GM19025 (cell line): ENCODE results near the gene SLC23A2.
"Not testable (repeated sequence)": the region's sequence is repeated elsewhere in the genome, so short reads cannot be mapped to it uniquely, and the experiment has no call there.

ENCODE experiments used
- ATAC-seq: cut with Tn5 transposase; IDR thresholded peaks from one replicate; pipeline ENCODE4 v1.9.1; 2021; ENCODE audit warnings: mild to moderate bottlenecking, low read depth, moderate library complexity; ENCODE audit not compliant: unreplicated experiment

SLC23A2 gene

DNA sequence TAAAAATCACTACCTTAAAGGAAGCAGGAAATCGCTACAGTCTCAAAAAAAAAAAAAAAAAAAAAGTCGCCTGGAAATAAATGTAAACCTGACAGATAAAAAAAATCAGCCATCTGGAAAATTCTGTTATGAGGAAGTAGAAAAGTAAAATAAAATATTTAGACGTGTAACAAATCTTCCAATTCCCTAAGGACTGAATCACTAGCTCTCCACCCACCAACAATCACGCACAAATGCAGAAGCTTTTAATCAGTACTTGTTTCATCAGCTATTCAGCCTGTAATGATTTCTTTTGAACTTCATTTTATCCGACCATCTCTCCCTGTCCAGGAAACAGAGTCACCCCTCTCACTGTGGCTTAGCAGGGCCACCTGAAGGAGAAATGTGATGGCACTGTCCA, 59.0 kb downstream of the SLC23A2 start:
- ATAC-seq = no peak

DNA sequence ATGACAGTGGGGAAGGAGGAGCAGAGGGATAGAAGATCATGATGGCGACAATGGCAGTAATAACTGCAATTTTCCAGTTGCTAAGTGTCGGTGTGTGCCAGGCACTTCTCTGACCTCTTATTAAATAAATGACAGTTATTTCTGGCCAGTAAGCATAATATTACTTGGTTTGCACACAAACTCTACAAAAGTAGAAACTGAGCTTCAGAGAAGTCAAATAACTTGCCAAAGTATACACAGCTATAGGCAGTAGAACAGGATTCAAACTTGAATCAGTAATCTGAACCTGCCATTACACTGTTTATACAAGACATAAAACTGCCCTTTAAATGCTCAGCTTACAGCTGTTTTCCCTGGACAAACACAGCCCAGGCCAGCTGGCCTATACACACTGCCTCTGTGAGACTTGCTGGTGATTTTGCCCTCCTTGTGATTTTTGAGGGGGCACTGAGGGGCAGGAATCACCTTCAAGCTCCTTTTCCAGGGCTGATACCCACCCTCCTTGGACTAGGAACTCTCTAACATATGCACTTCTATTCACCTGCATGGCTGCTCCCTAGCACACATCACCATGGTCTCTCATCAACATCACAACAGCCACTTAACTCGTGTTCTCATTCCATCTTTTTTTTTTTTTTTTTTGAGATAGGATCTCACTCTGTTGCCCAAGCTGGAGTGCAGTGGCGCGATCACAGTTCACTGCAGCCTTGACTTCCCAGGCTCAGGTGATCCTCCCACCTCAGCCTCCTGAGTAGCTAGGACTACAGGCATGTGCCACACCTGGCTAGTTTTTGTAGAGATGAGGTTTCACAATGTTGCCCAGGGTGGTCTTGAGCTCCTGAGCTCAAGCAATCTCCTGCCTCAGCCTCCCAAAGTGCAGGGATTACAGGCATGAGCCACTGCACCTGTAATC, 63.6 kb downstream of the SLC23A2 start:
- no peak for ATAC-seq

DNA sequence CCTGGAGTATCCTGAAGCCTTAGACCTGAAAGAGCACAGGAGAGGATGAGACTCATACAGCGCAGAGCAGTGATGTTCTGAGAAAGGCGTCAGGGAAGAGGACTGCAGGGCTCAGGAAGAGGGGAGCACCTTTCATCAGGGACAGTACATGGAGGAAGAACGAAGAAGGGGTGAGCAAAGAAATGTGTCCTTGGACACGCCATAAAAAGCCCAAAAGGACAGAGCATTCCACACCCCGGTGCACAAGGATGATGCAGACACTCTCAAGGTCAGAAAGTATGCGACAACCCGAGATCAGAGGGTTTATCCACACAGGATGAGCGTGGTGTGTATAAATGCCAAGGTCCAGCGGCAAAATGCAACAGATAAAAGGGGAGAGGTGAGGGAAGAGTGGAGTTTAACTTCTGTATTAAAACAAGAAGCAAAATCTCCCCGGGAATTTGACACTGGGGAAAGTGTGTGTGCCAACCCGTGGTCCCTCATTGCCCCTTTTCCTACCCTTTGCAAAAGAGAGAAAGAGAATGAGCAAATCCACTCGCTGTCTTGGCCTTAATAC, 64.4 kb downstream of the SLC23A2 start:
- ATAC-seq = no peak

DNA sequence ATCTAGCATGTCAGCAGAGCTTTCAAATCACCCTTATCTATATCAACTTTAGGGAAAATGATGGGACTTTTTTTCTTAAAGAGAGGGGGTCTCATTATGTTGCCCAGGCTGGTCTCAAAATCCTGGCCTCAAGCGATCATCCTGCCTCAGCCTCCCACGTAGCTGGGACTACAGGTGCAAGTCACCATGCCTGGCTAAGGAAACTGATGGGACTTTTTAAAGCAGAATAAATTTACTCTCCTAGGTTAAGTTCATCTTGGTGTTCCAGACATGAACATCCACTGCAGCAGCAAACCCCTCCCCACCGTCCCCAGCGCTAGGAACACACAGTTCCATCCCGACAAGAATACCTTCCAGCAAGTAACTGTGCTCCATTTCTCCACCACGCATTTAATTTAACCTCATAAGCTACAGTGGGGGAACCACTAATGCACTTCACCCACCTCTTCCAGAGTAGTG, 64.9 kb downstream of the SLC23A2 start:
- ATAC-seq = no peak

DNA sequence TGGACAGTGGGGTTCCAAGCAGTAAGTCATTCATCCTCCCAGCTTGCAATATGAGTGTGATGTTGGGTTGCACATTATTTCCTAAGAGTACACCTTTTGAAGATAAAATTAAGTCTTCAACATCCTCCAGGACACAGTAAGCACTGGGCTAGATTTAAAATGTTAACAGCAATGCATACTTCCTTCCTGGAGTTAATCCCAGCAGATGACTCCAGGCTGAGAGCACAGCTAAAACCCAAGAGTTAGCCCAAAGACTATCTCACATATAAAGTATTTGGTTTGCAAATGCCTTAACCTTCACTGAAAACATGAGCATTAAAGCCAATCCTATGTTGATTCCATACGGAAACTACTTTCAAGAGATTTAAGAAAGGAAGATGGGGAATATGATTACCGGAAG, 69.2 kb downstream of the SLC23A2 start:
- no peak for ATAC-seq

DNA sequence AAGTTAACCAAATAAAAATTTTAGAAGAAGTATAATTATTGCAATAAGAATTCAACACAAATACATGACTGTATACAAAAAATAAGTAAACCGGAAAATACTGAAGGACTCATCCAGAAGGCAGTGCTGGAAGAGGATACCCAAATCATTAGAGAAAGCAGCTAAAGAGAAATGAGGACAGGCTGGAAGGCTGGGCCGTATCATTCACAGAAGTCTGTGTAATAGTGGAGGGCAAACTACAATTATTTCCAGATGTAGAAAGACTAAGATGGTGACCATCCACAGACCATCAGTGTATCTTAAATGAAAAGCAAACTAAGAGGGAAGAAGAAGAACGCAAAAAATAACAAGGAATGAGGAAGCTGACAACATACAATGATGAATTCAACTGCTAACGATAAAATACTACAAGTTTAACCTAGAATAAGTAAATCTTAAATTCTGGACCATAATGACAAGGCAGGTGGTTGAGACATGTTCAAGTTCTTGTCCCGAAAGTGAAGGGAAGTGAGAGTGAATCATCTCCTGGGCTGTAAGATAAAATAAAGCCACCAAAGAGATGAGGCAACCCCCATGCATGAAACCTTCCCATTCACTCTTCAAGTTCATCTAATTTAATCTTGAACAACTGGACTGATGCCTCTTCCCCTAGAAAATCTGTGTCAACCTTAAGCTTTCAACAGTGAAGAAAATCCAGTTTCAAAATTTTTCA, 71.5 kb downstream of the SLC23A2 start:
- ATAC-seq = no peak

DNA sequence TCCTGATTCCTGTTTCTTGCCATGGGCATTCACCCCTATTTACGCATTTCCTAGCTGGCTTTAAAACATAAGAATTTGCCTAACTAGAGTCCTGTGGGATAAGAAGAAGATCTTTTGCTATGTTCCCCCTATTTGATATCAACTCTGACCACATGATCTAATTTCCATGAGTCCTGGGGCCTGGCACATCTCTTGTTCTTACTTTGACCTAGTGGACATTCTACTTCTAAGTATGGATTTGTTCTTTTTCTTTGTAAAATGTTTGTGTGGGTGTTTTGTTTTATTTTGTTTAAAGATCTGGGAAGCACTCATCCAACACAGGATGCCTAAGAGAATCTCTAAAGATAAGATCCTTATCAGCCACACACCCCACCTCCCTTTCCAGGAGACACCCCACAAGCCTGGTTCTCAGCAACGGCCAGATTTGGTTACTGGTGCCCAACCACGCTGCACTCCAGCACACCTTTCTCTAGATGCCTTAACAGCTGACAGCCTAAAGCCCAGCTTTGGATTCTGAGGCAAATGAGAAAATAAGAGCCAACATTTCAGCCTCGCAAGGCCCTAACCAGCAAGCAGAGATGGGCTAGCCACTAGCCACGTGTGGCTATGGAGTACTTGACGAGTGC, 74.7 kb downstream of the SLC23A2 start:
- ATAC-seq = no peak

DNA sequence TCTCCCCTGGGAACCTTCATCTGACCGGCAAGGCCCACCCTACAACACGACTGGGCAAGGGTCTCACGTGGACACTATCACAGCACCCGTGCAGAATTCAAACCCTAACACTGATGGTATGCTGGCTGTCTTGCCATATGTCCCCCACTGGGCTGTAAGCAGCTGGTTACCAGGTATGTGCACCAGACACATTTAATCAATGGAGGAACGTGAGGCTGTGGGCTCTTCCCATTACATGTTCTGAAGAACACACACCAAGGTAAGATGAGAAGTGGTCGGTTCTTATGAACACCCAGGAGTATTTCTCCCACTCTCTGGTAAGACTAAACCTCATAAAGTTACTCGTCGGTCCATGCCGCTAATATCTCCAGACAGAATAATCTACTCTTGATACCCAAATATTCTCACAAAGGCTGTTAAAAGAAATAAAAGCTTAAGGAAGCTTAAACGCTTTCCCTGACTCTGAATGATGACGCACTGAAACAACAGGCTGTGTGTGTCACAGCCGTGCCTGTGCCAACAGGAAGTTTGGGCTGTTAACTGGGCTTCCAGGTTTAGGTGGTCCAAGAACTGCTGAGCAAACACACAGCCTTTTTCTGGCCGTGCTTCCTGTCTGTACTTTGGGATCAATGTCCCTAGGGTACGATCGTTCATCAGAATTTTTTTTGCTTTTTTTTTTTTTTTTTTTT, 75.3 kb downstream of the SLC23A2 start:
- ATAC-seq = no peak

DNA sequence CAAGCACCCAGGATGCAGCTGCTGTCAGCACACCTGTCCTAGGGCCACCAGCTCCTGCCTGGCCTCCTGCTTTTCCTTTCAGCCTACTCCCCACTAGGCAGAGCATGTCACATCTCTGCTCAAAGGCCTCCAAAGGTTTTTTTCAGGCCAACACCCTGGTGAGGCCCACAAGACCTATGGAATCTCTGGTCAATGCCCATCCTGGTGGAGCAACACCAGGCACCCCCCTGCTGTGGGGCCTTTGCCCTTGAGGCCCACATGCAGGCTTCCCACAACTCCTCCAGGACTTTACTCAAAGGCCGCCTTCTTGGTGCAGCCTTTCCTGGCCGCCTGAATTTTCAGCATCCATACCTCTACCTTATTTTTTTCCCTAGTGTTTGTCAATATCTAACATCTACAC, 76.9 kb downstream of the SLC23A2 start:
- no peak for ATAC-seq

DNA sequence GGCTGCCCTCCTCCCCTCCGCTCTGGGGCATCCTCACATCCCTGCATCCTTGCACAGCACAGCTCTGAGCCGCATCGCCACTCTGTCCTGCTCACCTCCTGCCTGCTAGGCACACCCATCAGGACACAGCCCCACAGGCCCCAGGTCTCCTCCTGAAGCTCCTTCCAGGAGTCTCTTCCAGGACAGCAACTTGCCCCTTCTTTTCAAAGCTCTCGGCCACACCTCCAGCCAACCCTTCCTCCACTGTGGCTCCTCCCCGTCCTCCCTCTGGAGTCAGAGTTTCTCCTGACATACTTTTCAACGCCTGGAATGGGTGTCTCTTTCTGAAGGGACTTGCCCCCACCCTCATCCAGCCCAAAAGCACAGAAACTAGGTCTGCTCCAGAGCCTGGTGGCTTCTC, 77.3 kb downstream of the SLC23A2 start:
- ATAC-seq = no peak

DNA sequence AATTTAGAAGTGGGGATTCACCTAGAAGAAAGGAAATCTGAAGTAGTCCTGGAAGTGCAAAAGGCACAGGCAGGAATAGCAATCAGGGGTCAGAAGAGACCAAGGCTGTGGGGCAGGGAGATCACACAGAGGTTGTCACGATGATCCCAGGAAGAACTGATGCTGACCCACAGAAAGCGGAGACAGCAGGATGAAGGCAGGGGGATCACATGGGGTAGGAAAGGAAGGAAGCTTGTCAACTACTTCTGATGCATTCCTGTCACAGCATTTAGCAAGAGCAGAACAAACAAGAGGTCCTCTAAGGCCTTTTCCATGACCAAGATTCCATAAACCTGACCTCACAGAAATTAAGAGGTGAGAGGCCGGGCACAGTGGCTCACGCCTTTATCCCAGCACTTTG, 79.1 kb downstream of the SLC23A2 start:
- ATAC-seq = no peak

DNA sequence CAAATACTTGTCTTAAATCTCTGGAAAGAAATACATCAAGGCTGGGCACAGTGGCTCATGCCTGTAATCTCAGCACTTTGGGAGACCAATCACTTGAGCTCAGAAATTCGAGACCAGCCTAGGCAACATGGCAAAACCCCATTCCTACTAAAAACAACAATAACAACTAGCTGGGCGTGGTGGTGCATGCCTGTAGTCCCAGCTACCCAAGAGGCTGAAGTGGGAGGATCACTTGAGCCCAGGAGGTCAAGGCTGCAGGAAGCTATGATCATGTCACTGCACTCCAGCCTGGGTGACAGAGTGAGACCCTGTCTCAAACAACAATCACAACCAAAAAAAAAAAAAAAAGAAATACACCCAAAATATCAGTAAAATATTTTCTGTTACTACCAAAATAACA, 80.0 kb downstream of the SLC23A2 start:
- ATAC-seq = not testable (repeated sequence)

DNA sequence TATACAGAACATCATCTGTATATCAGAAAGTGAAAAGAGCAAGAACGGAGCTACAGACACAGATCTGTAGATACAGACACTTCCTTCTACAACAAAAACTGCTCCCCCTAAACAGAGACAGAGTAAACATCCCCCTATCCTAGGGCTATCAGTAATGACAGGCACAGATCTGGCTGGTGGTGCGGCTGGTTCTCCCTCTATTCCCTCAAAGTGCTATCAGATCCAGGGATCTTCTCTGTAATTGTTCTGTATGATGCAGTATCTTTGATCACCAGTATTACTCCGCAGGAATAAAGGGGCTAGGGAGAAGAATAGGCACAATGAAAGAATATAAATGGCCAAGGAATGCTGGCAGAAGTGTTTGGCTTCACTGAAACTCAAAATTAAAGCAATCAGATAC, 80.7 kb downstream of the SLC23A2 start:
- ATAC-seq = no peak

DNA sequence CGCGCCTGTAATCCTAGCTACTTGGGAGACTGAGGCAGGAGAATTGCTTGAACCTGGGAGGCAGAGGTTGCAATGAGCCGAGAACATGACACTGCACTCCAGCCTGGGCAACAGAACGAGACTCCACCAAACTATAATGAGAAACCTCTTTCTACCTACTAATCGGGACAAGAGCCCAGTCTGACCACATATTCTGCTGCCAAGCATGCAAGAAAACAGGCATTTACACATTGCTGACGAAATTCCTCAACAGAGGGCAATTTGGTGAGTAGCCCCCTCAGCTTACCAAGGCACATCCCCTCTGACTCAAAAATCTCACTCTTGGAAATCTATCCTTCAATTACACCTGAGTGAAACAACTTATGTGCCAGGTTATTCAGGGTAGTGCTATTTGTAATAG, 81.2 kb downstream of the SLC23A2 start:
- no peak for ATAC-seq

DNA sequence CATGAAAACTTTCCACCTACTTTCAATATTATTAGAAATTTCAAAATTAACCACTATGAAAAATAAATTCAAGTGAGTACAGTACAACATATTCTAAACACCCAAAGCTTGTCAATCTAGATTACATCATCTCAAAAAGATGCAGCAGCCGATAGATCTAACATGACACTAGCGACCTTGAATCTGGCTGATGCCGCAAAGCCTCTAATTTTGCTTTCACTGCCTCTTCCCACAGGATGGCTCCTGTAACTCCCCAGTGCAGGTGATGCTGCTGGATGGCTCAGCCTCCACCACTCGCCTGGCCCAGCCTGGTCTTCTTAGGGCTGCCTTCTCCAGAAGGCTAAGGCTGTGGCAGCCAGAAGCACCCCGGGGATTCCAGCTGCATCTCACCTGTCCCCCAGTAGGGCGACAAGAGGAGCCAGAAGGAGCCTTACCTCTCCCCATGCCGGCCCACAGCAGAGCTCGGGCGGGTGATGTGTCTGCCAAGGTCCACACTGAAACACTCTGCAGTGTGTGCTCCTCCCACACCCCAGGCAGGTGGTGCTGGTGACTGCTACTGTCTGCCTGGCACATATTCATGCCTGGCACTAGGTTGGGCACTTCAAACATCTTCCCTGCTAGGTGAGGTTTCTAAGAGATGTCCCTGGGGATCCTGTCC, 82.1 kb downstream of the SLC23A2 start:
- ATAC-seq = no peak

DNA sequence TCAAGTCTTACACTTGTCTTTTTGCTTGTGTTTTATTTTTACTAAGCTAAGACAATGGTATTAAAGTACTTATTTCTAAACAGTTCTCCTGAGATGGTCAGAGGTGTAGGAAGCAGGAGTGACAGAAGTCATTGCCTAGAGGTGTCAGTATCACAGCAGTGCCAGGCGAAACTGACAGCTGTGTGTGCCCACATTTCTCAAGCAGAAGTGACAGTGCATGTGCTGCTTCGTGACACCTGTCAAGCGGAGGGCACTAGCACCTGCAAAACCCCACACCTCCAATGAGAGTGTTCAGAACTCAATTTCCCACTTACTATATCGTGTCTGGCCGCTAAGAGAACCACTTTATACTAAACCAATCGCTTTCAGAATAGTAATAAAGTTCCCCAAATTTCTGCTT, 82.8 kb downstream of the SLC23A2 start:
- no peak for ATAC-seq

DNA sequence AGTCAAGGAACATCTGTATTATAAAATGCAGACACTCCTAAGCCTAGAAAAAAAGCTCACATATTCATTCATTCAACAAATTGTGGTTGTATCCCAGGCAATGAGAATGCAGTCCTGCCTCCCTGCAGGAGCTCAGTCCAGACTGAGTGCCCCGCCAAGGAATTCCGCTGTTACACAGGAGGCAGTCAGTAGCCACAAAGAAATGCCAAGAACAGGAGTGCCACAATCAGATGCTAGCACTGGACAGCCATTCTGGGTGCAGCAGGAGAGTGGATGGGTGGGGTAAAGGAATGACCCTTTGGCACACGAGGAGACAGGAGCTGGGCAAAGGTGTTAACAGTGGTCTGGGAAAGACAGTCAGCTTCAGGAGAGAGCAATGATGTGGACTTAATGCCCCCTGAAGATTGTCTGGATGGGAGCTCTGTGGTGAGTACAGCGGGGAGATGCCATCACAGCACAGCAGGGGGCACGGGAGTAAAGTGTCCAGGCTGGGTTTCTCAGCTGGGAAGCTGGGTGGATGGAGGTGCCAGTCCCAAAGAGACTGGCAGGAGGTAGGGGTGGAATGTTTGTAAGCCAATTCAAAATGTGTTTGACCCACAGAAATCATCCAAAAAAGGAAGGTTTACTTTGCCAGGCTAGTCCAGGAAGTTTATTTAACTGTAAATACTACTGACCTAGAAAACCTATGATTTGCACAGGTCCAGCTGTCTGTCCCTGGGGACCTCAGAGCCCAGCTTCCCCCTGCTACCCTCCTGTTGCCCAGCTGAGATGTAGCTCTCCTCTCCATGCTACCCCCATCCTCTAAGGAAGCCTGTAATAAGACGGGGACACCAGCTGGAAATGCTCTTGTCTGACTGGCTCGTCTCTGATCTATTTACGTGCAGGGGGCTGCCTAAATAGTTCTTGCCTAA, 84.1 kb downstream of the SLC23A2 start:
- no peak for ATAC-seq

DNA sequence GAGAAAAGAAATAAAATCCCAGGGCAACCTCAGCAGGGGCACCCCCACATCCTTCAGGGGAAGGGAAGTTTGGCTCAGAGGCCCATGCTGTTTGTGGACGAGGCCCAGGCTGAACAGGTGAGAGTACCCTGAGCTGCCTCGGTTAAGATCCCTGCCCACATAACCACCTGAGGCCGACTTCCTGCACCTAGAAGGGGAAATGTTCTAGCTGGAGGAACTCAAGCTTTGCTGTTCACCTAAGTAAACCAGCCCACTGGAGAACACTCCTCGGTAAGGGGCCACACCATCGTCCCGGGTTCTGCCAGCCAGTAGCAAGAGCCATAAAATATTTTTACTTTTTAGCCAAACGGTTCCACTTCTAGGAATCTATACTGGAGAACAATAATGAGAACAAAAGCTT, 88.2 kb downstream of the SLC23A2 start:
- ATAC-seq = no peak
